GM12801 (cell line): Measurements from ENCODE around the gene CLDN18.

Experiments used
- TF ChIP-seq, protein P1 (sequence below): IDR thresholded peaks from one replicate; pipeline ENCODE4 v1.5.1; 2011; ENCODE audit warnings: control low read depth; ENCODE audit not compliant: insufficient read length; ENCODE audit errors: extremely low read depth

The CLDN18 gene

GRCh38 chr3:138049157-138049919 is 39.4 kb downstream of the CLDN18 start:
- TF ChIP-seq, protein P1, sequence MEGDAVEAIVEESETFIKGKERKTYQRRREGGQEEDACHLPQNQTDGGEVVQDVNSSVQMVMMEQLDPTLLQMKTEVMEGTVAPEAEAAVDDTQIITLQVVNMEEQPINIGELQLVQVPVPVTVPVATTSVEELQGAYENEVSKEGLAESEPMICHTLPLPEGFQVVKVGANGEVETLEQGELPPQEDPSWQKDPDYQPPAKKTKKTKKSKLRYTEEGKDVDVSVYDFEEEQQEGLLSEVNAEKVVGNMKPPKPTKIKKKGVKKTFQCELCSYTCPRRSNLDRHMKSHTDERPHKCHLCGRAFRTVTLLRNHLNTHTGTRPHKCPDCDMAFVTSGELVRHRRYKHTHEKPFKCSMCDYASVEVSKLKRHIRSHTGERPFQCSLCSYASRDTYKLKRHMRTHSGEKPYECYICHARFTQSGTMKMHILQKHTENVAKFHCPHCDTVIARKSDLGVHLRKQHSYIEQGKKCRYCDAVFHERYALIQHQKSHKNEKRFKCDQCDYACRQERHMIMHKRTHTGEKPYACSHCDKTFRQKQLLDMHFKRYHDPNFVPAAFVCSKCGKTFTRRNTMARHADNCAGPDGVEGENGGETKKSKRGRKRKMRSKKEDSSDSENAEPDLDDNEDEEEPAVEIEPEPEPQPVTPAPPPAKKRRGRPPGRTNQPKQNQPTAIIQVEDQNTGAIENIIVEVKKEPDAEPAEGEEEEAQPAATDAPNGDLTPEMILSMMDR = no peak

GRCh38 chr3:138051947-138052802 is 42.2 kb downstream of the CLDN18 start:
- TF ChIP-seq, protein P1 = no peak

DNA sequence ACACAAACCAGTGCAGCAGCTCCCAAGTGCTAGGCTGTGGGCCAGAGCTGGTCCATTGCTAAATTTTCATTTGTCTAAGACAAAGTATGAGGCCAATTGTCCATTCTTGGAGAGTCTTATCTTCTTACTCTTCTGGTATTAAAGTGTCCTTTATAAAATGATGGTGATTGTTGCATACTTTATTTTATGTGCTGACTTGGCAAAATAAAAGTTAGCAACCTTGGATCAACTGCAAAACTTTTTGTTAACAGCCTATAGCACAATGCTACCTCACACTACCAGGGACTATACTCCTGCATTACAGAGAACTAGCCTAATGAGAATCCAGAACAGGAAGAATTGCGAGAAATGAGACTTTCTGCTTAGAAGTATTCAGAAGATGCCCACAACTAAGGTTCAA is 44.1 kb downstream of the CLDN18 start:
- TF ChIP-seq, protein P1 = no peak

- TF ChIP-seq, protein P1 = no peak
Measured at GRCh38 chr3:138057384-138057783, 47.4 kb downstream of the CLDN18 start.

- TF ChIP-seq, protein P1 = no peak
Measured at GRCh38 chr3:138059261-138059660, 49.3 kb downstream of the CLDN18 start.

DNA sequence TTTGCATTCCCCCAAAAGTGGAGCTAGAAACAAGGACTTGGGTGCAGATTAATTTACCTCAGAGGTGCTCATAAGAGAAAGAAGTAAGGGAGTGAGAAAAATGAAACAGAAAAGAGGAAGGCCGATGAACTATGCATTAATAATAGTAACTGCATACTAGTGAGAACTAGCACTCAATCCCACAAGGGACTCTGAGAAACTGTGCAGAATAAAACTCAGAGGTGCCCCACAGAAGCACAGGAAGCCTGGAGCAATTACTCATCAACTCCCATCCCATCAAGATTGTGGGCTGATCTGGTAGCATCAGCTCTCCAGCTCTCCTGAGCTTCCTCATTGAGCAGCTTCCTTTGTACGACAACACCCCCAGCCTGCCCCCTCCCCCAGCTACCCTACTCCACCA is 50.8 kb downstream of the CLDN18 start:
- TF ChIP-seq, protein P1 = no peak

- TF ChIP-seq, protein P1 = no peak
Measured at GRCh38 chr3:138062037-138062436, 52.1 kb downstream of the CLDN18 start.
